Lung (tissue), 12 donors: ENCODE data around the gene MAPK6. TPM values are rescaled to one million over a fixed set of nuclear protein-coding genes. Genes with fewer than 3 reads are reported as not detected.

Source experiments
- ATAC-seq: fragments of 200-7000 bp; cut with Tn5 transposase; one replicate; pipeline ENCODE4 v1.9.1; 2020; ENCODE audit warnings: moderate number of reproducible peaks; ENCODE audit not compliant: insufficient read depth, low FRiP score
- DNase-seq, 3 donors: peaks; one replicate each; pipeline ENCODE4 v3.0.0-alpha.2; 2013 to 2017
- H3K27ac ChIP-seq, 2 donors: one replicate each; pipeline ENCODE4 v1.5.1; 2013; ENCODE audit warnings: mild to moderate bottlenecking in 2 of 2, moderate library complexity in 2 of 2, control low read depth in 1 of 2, inconsistent platforms in 1 of 2, low read depth in 1 of 2, low read length in 1 of 2
- H3K27me3 ChIP-seq, 3 donors: one replicate each; pipeline ENCODE4 v1.5.1; 2013; ENCODE audit warnings: low read length in 2 of 3; ENCODE audit not compliant: control insufficient read depth in 3 of 3, insufficient read depth in 3 of 3
- H3K36me3 ChIP-seq, 4 donors: one replicate each; pipeline ENCODE4 v1.5.1; 2013; ENCODE audit warnings: low read length in 4 of 4, mild to moderate bottlenecking in 1 of 4, moderate library complexity in 1 of 4; ENCODE audit not compliant: control insufficient read depth in 4 of 4, insufficient read depth in 4 of 4
- H3K4me1 ChIP-seq, 5 donors: one replicate each; pipeline ENCODE4 v1.5.1; 2013; ENCODE audit warnings: low read length in 5 of 5, mild to moderate bottlenecking in 2 of 5, moderate library complexity in 1 of 5; ENCODE audit not compliant: control insufficient read depth in 5 of 5, insufficient read depth in 5 of 5
- H3K4me3 ChIP-seq: one replicate; pipeline ENCODE4 v1.5.1; 2013; ENCODE audit warnings: mild to moderate bottlenecking, control low read depth, moderate library complexity
- H3K9ac ChIP-seq, 2 donors: one replicate each; pipeline ENCODE4 v1.5.1; 2013; ENCODE audit warnings: low read length in 2 of 2, control low read depth in 1 of 2; ENCODE audit not compliant: insufficient read depth in 1 of 2
- H3K9me3 ChIP-seq, 4 donors: one replicate each; pipeline ENCODE4 v1.5.1; 2013; ENCODE audit warnings: low read length in 3 of 4, mild to moderate bottlenecking in 1 of 4, moderate library complexity in 1 of 4; ENCODE audit not compliant: control insufficient read depth in 4 of 4, insufficient read depth in 3 of 4
- WGBS, 2 donors: extraction: QIAGEN DNeasy Blood & Tissue Kit; methylation state at CpG; one replicate each; pipeline ENCODE4 v1.1.7; 2013; 5-methylcytosine and 5-hydroxymethylcytosine counted together
- polyA plus RNA-seq, 2 donors: library from polyadenylated mRNA; stranded (reverse); fragments of 200-250 nt; gene quantifications; one replicate each; pipeline ENCODE4 v1.2.1, GENCODE V29; 2013
- total RNA-seq, 2 donors: library from RNA; depleted of rRNA in 1 of 2; stranded (reverse); fragments of >200 nt in 1 of 2; gene quantifications; one replicate each; pipeline ENCODE4 v1.2.1, GENCODE V29; 2014 to 2021
- TF ChIP-seq, protein P1 (sequence below): IDR thresholded peaks from 2 replicates; pipeline ENCODE4 v1.5.1; 2012; ENCODE audit warnings: mild to moderate bottlenecking; ENCODE audit errors: control extremely low read depth, extremely low read depth
- donor health status: control.
- donor health status: control.
- donor health status: Bipolar disorder and iron deficiency.
- donor health status: healthy.
- donor health status: DM: yes; HTN: yes; CAD: no.

The MAPK6 gene
- total and polyA plus RNA-seq, 4 donors: 5.4 to 39.8 (median 24.6) TPM

DNA sequence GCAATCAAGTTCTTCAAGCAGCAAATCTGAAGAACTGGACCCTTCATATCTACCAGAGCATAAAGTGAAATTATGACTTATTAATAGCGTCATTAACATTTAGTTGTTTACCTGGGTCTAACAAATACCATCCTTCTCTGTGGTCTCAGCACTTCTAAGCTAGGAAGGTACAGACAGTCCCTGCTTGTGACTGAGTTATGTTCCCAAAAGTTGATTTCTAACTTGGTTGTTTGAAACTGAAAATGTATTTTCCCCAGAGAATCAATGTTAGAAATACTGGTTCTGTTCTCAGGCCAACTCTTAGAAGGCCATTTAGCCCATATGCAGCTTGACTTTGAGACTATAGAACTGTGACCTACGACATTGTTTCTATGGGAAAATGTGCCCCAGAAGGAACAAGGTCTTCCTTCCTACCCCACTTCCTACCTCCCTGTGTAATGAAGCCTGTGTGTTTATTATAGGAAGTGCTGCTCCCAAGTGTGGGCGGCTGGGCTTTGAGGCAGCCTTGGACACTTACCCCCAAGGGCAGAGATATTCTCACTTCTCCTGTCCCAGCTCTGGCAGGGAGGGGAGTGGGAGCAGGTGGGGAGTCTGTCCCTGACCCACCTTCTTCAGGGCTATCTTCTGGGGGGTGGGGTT lies 12.2 kb upstream of the MAPK6 start:
- H3K9ac ChIP-seq: no peak overlapping the region
- H3K27me3 ChIP-seq: no peaks in the 10 kb centered on the region
- H3K4me3 ChIP-seq: no peak overlapping the region
- H3K27ac ChIP-seq: peak overlapping the region in 1 of 2 donors; percentile 70
- no peaks in the 10 kb centered on the region for H3K9me3 ChIP-seq
- TF ChIP-seq, protein P1, sequence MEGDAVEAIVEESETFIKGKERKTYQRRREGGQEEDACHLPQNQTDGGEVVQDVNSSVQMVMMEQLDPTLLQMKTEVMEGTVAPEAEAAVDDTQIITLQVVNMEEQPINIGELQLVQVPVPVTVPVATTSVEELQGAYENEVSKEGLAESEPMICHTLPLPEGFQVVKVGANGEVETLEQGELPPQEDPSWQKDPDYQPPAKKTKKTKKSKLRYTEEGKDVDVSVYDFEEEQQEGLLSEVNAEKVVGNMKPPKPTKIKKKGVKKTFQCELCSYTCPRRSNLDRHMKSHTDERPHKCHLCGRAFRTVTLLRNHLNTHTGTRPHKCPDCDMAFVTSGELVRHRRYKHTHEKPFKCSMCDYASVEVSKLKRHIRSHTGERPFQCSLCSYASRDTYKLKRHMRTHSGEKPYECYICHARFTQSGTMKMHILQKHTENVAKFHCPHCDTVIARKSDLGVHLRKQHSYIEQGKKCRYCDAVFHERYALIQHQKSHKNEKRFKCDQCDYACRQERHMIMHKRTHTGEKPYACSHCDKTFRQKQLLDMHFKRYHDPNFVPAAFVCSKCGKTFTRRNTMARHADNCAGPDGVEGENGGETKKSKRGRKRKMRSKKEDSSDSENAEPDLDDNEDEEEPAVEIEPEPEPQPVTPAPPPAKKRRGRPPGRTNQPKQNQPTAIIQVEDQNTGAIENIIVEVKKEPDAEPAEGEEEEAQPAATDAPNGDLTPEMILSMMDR: no peak
- peaks cover 0 to 10% (median 2%) of the 10 kb centered on the region in 5 donors for H3K4me1 ChIP-seq
- ATAC-seq (no peak), DNase-seq (no peak)
- WGBS, 2 donors: 57 to 58% methylated on average over 3 of the region's 3 CpGs
- H3K36me3 ChIP-seq: no peaks in the 10 kb centered on the region

DNA sequence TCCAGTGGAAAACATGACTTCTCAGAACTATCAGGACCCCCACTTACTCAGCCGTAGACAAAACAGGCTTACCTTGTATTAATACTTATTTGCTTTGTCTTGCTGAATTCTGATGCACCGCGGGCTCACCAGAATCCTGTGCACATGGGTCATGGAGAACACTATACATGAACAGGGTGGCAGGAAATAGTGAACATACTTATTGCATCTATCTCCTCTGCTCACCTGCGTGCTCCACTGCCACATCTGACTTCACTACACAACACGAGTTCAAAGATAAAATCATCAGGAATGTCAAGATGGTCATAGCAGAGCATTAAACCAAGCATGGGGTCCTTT lies 10.7 kb upstream of the MAPK6 start:
- TF ChIP-seq, protein P1: no peak
- H3K4me1 ChIP-seq: peaks cover 0 to 10% (median 5%) of the 10 kb centered on the region in 5 donors
- ATAC-seq (no peak), DNase-seq (no peak)
- peak overlapping the region in 1 of 2 donors; percentile 42 for H3K27ac ChIP-seq
- no peaks in the 10 kb centered on the region for H3K36me3 ChIP-seq
- WGBS, 2 donors: 87 to 95% methylated on average over 5 of the region's 5 CpGs
- H3K9ac ChIP-seq: no peak overlapping the region
- H3K27me3 ChIP-seq: no peaks in the 10 kb centered on the region
- no peaks in the 10 kb centered on the region for H3K9me3 ChIP-seq
- no peak overlapping the region for H3K4me3 ChIP-seq

DNA sequence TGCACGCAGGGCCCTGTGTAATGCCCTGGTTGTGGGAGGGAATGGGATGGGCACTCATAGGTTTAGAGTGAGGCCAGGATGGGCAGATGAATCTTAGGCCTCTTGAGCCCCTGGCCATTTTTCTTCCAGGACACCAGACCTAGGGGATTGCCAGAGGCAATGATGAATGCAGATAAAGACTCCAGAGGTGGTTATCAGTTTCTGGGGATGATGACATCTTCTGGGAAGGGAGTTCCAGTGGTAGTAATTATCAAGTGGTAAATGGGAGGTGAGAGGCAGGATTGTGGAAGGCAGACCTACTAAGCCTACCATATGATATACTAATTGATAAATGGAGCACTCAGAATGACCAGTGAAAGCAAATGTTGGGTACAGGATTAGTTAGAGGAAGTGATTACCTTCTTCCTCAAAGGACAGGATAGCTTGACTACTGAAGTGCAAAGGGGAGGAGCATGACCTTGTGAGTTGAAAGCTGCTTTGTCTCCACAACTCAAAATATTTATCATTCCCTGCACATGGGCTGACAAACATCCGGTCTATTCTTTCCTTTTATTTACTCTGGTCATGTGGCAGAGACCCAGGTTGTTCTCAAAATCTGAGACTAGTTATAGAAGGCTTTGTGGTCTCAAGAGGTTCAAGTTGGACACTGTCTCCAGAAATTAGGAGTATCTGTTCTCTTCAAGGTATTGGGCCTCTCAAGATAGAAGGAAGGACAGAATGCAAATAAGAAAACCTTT lies 10.2 kb upstream of the MAPK6 start:
- no peaks in the 10 kb centered on the region for H3K27me3 ChIP-seq
- H3K9ac ChIP-seq: no peak overlapping the region
- H3K4me3 ChIP-seq: no peak overlapping the region
- H3K36me3 ChIP-seq: no peaks in the 10 kb centered on the region
- ATAC-seq: no peak
- peak in 1 of 3 donors; percentile 43 for DNase-seq
- peaks cover 0 to 10% (median 5%) of the 10 kb centered on the region in 5 donors for H3K4me1 ChIP-seq
- H3K27ac ChIP-seq: peak overlapping the region in 1 of 2 donors; percentile 42
- WGBS, 2 donors: 60 to 81% methylated on average over 2 of the region's 2 CpGs
- no peaks in the 10 kb centered on the region for H3K9me3 ChIP-seq
- TF ChIP-seq, protein P1: no peak
